HepG2 (cell line): ENCODE measurements around the gene ATP11A.

ENCODE experiments used
- EZH2 ChIP-seq: conservative IDR thresholded peaks from 2 replicates; pipeline ENCODE4 v1.6.1; 2012; ENCODE audit warnings: mild to moderate bottlenecking, low read depth, low read length, moderate library complexity
- FOXP1 ChIP-seq, 2 experiments: fragments of 450-650 bp in 1 of 2; IDR thresholded peaks; 2 replicates each; pipeline ENCODE4 v1.6.1; 2017 to 2018; ENCODE audit warnings: antibody characterized with exemption in 1 of 2
- HDAC1 ChIP-seq: sonication (generic); formaldehyde crosslinking; IDR thresholded peaks from 2 replicates; pipeline ENCODE4 v1.5.1; 2020; ENCODE audit warnings: mild to moderate bottlenecking, missing genetic modification reagents
- PAX8 ChIP-seq: sonication (generic); formaldehyde crosslinking; IDR thresholded peaks from 2 replicates; pipeline ENCODE4 v1.8.0; 2022; ENCODE audit warnings: mild to moderate bottlenecking, missing genetic modification reagents, borderline replicate concordance
- POLR2A ChIP-seq, 2 experiments: IDR thresholded peaks; 2 replicates each; pipeline ENCODE4 v1.6.1; 2011; ENCODE audit warnings: low read depth in 2 of 2, low read length in 2 of 2, mild to moderate bottlenecking in 1 of 2, moderate library complexity in 1 of 2; ENCODE audit not compliant: insufficient read depth in 1 of 2
- RERE ChIP-seq: IDR thresholded peaks from 2 replicates; pipeline ENCODE4 v1.6.1; 2016; ENCODE audit warnings: low read depth, missing genetic modification reagents, missing compliant biosample characterization
- ZBTB14 ChIP-seq: sonication (generic); formaldehyde crosslinking; IDR thresholded peaks from 2 replicates; pipeline ENCODE4 v1.4.0; 2020; ENCODE audit warnings: missing genetic modification reagents
- ZFP36 ChIP-seq: fragments of 150-350 bp; IDR thresholded peaks from 2 replicates; pipeline ENCODE4 v1.6.1; 2018; ENCODE audit warnings: borderline replicate concordance, low read length, low read depth; ENCODE audit not compliant: partially characterized antibody
- ZNF253 ChIP-seq: sonication (generic); formaldehyde crosslinking; IDR thresholded peaks from 2 replicates; pipeline ENCODE4 v1.8.0; 2022; ENCODE audit warnings: mild to moderate bottlenecking, missing genetic modification reagents, borderline replicate concordance
- ZNF468 ChIP-seq: sonication (generic); formaldehyde crosslinking; IDR thresholded peaks from 2 replicates; pipeline ENCODE4 v1.8.0; 2022; ENCODE audit warnings: mild to moderate bottlenecking, moderate library complexity, missing genetic modification reagents
- TF ChIP-seq, protein P1 (sequence below): sonication (generic); formaldehyde crosslinking; IDR thresholded peaks from 2 replicates; pipeline ENCODE4 v1.5.0; 2020; ENCODE audit warnings: mild to moderate bottlenecking, missing genetic modification reagents, moderate library complexity
- TF ChIP-seq, protein P2 (sequence below): IDR thresholded peaks from 2 replicates; pipeline ENCODE4 v1.6.1; 2012; ENCODE audit warnings: inconsistent platforms
- TF ChIP-seq, protein P3 (sequence below): sonication (generic); formaldehyde crosslinking; IDR thresholded peaks from 2 replicates; pipeline ENCODE4 v1.8.1; 2023; ENCODE audit warnings: mild to moderate bottlenecking, missing genetic modification reagents, borderline replicate concordance

GRCh38 chr13:112738606-112739005, 48.8 kb downstream of the ATP11A start:
- TF ChIP-seq, protein P1, sequence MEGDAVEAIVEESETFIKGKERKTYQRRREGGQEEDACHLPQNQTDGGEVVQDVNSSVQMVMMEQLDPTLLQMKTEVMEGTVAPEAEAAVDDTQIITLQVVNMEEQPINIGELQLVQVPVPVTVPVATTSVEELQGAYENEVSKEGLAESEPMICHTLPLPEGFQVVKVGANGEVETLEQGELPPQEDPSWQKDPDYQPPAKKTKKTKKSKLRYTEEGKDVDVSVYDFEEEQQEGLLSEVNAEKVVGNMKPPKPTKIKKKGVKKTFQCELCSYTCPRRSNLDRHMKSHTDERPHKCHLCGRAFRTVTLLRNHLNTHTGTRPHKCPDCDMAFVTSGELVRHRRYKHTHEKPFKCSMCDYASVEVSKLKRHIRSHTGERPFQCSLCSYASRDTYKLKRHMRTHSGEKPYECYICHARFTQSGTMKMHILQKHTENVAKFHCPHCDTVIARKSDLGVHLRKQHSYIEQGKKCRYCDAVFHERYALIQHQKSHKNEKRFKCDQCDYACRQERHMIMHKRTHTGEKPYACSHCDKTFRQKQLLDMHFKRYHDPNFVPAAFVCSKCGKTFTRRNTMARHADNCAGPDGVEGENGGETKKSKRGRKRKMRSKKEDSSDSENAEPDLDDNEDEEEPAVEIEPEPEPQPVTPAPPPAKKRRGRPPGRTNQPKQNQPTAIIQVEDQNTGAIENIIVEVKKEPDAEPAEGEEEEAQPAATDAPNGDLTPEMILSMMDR (CRISPR knock-in tag), result no peak
- no peak for TF ChIP-seq EZH2
- TF ChIP-seq ZNF253 (CRISPR knock-in tag), result no peak
- no peak for TF ChIP-seq POLR2A (IDR thresholded peaks at IDR 0.05; ENCODE audit: insufficient read depth in 1 of 2, low read depth in 2 of 2, low read length in 2 of 2)
- no peak for TF ChIP-seq ZFP36
- no peak for TF ChIP-seq FOXP1 (IDR thresholded peaks at IDR 0.05)
- no peak for TF ChIP-seq FOXP1 (CRISPR knock-in tag; IDR thresholded peaks at IDR 0.05)
- TF ChIP-seq HDAC1 (CRISPR knock-in tag), result no peak
- no peak for TF ChIP-seq RERE (CRISPR knock-in tag)
- TF ChIP-seq ZNF468, result no peak
- TF ChIP-seq, protein P2, sequence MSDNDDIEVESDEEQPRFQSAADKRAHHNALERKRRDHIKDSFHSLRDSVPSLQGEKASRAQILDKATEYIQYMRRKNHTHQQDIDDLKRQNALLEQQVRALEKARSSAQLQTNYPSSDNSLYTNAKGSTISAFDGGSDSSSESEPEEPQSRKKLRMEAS, result no peak
- TF ChIP-seq, protein P3, sequence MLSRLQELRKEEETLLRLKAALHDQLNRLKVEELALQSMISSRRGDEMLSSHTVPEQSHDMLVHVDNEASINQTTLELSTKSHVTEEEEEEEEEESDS, result no peak
- no peak for TF ChIP-seq ZBTB14 (CRISPR knock-in tag)
- TF ChIP-seq PAX8 (CRISPR knock-in tag), result no peak
